Neural progenitor cell (in vitro differentiated cells): ENCODE measurements around the gene TRIM22.

Experiments used
- EZH2 ChIP-seq: fragments of 200-600 bp; sonication (generic); IDR thresholded peaks from 2 replicates; pipeline ENCODE4 v1.6.1; 2017; ENCODE audit warnings: antibody characterized with exemption, mild to moderate bottlenecking, moderate library complexity
- EZH2phosphoT487 ChIP-seq: fragments of 200-600 bp; sonication (generic); IDR thresholded peaks from 2 replicates; pipeline ENCODE4 v1.6.1; 2017; ENCODE audit warnings: antibody characterized with exemption
- TF ChIP-seq, protein P1 (sequence below): fragments of 200-600 bp; sonication (generic); IDR thresholded peaks from 2 replicates; pipeline ENCODE4 v1.5.1; 2017; ENCODE audit warnings: antibody characterized with exemption, mild to moderate bottlenecking

GRCh38 chr11:5737670-5738392 lies 48.2 kb downstream of the TRIM22 start:
- no peak for TF ChIP-seq EZH2
- TF ChIP-seq EZH2phosphoT487 = no peak
- TF ChIP-seq, protein P1, sequence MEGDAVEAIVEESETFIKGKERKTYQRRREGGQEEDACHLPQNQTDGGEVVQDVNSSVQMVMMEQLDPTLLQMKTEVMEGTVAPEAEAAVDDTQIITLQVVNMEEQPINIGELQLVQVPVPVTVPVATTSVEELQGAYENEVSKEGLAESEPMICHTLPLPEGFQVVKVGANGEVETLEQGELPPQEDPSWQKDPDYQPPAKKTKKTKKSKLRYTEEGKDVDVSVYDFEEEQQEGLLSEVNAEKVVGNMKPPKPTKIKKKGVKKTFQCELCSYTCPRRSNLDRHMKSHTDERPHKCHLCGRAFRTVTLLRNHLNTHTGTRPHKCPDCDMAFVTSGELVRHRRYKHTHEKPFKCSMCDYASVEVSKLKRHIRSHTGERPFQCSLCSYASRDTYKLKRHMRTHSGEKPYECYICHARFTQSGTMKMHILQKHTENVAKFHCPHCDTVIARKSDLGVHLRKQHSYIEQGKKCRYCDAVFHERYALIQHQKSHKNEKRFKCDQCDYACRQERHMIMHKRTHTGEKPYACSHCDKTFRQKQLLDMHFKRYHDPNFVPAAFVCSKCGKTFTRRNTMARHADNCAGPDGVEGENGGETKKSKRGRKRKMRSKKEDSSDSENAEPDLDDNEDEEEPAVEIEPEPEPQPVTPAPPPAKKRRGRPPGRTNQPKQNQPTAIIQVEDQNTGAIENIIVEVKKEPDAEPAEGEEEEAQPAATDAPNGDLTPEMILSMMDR = no peak
